Left ventricle myocardium inferior (tissue), 1 donor: ENCODE data around the gene RERE. TPM values are rescaled to one million over a fixed set of nuclear protein-coding genes. Genes with fewer than 3 reads are reported as not detected.
"Not testable (repeated sequence)": the region's sequence is repeated elsewhere in the genome, so short reads cannot be mapped to it uniquely, and the experiment has no call there.

Experiments used
- DNase-seq: peaks from one replicate; pipeline ENCODE4 v3.0.0-alpha.2; 2020
- H3K27ac ChIP-seq: fragments of 200-600 bp; replicated peaks from 2 replicates; pipeline ENCODE4 v1.8.0; 2021
- H3K27me3 ChIP-seq: fragments of 200-600 bp; 2 replicates; pipeline ENCODE4 v1.8.0; 2021; ENCODE audit warnings: low read depth
- H3K36me3 ChIP-seq: fragments of 200-600 bp; 2 replicates; pipeline ENCODE4 v1.8.0; 2021
- H3K4me1 ChIP-seq: fragments of 200-600 bp; 2 replicates; pipeline ENCODE4 v1.8.0; 2021
- H3K4me3 ChIP-seq: fragments of 200-600 bp; 2 replicates; pipeline ENCODE4 v1.8.0; 2021; ENCODE audit warnings: mild to moderate bottlenecking, moderate library complexity
- H3K9me3 ChIP-seq: fragments of 200-600 bp; replicated peaks from 2 replicates; pipeline ENCODE4 v1.8.0; 2021
- intact Hi-C: fragments of 100-400 bp; cut with micrococcal nuclease; formaldehyde crosslinking; loops from one replicate; pipeline ENCODE4 v1.11.0; 2022
- total RNA-seq: library from RNA; stranded (reverse); fragmentation: NEBNext Ultra II Directional; extraction: Animal tissue kit (Norgen Biotek cat#: 25700); gene quantifications from one replicate; pipeline ENCODE4 v1.2.1, GENCODE V29; 2021
- TF ChIP-seq, protein P1 (sequence below): fragments of 200-600 bp; IDR thresholded peaks from 2 replicates; pipeline ENCODE4 v1.8.0; 2021; ENCODE audit warnings: antibody characterized with exemption, mild to moderate bottlenecking, borderline replicate concordance
- donor health status: DM: no; HTN: yes; CAD: no; lungs with severe emphysema.

RERE gene
- total RNA-seq, 1 donor from 2014 or later, result 141 TPM

GRCh38 chr1:8382608-8383505 lies 434.6 kb downstream of the RERE start:
- no peaks in the 10 kb centered on the region for H3K36me3 ChIP-seq
- intact Hi-C loops, result no loop called here
- TF ChIP-seq, protein P1, sequence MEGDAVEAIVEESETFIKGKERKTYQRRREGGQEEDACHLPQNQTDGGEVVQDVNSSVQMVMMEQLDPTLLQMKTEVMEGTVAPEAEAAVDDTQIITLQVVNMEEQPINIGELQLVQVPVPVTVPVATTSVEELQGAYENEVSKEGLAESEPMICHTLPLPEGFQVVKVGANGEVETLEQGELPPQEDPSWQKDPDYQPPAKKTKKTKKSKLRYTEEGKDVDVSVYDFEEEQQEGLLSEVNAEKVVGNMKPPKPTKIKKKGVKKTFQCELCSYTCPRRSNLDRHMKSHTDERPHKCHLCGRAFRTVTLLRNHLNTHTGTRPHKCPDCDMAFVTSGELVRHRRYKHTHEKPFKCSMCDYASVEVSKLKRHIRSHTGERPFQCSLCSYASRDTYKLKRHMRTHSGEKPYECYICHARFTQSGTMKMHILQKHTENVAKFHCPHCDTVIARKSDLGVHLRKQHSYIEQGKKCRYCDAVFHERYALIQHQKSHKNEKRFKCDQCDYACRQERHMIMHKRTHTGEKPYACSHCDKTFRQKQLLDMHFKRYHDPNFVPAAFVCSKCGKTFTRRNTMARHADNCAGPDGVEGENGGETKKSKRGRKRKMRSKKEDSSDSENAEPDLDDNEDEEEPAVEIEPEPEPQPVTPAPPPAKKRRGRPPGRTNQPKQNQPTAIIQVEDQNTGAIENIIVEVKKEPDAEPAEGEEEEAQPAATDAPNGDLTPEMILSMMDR, result no peak
- no peaks in the 10 kb centered on the region for H3K9me3 ChIP-seq
- H3K4me3 ChIP-seq, result no peak overlapping the region
- H3K27ac ChIP-seq, result peak overlapping the region; percentile 94
- no peak for DNase-seq
- H3K4me1 ChIP-seq, result peaks cover 99% of the 10 kb centered on the region
- H3K27me3 ChIP-seq, result no peaks in the 10 kb centered on the region

GRCh38 chr1:8382051-8382505 lies 435.4 kb downstream of the RERE start:
- no peaks in the 10 kb centered on the region for H3K27me3 ChIP-seq
- DNase-seq, result no peak

DNA sequence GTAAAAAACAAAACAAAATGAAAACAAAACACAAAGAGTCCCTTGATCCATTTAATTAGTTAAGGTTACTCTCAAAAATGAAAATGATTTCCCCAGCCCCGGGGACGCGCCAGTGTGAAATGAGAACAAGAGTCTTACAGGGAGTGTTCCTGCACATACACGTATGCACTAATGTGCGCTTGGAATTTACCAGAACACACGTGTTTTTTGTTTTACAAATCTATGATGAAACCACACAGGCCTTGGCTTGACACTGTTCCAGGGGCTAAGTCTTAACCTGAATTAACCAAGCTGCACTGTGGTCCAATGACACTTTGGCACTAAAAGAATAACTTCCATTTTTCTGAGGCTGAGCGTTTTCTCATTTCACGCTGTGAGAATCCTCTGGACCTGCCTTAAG lies 435.8 kb downstream of the RERE start:
- Histone ChIP-seq H3K4me1 (peaks cover 99% of the 10 kb centered on the region), H3K9me3 (no peaks in the 10 kb centered on the region), H3K27ac (peak overlapping the region; percentile 94), H3K4me3 (no peak overlapping the region), H3K36me3 (no peaks in the 10 kb centered on the region), H3K27me3 (no peaks in the 10 kb centered on the region)
- DNase-seq, result no peak
- TF ChIP-seq, protein P1, result no peak
- intact Hi-C loops, result no loop called here

More at GRCh38 chr1:8382051-8382505, 435.4 kb downstream of the RERE start:
- Histone ChIP-seq H3K27ac (peak overlapping the region; percentile 94), H3K9me3 (no peaks in the 10 kb centered on the region), H3K36me3 (no peaks in the 10 kb centered on the region), H3K4me3 (no peak overlapping the region), H3K4me1 (peaks cover 99% of the 10 kb centered on the region)
- TF ChIP-seq, protein P1, result no peak
- intact Hi-C loops, result no loop called here

GRCh38 chr1:8380310-8380709 lies 437.1 kb downstream of the RERE start:
- H3K4me3 ChIP-seq, DNase-seq, intact Hi-C loops, H3K27me3 ChIP-seq, H3K36me3 ChIP-seq, H3K9me3 ChIP-seq: not testable (repeated sequence)
- peaks cover 97% of the 10 kb centered on the region for H3K4me1 ChIP-seq
- peak overlapping the region; percentile 94 for H3K27ac ChIP-seq

- intact Hi-C loops, result no loop called here
- DNase-seq, result no peak
- TF ChIP-seq, protein P1, result no peak
- peaks cover 97% of the 10 kb centered on the region for H3K4me1 ChIP-seq
- peak overlapping the region; percentile 94 for H3K27ac ChIP-seq
- no peaks in the 10 kb centered on the region for H3K36me3 ChIP-seq
- no peak overlapping the region for H3K4me3 ChIP-seq
- no peaks in the 10 kb centered on the region for H3K9me3 ChIP-seq
- H3K27me3 ChIP-seq, result no peaks in the 10 kb centered on the region
Measured at GRCh38 chr1:8379513-8380186, 437.8 kb downstream of the RERE start.
